Raji (cell line): ENCODE data around the gene SNX27.

ENCODE experiments used
- POLR2A ChIP-seq: IDR thresholded peaks from 2 replicates; pipeline ENCODE4 v1.6.1; 2011; ENCODE audit warnings: low read depth, low read length, control low read depth; ENCODE audit not compliant: insufficient read depth

The SNX27 gene

GRCh38 chr1:151706464-151707415 is 94.9 kb downstream of the SNX27 start:
- TF ChIP-seq POLR2A, result no peak

GRCh38 chr1:151707541-151708065 is 95.8 kb downstream of the SNX27 start:
- no peak for TF ChIP-seq POLR2A

GRCh38 chr1:151708891-151709290 is 97.0 kb downstream of the SNX27 start:
- TF ChIP-seq POLR2A, result no peak

- no peak for TF ChIP-seq POLR2A
These were observed 98.5 kb downstream of the SNX27 start for GRCh38 chr1:151710187-151710840.

GRCh38 chr1:151711044-151711800 is 99.4 kb downstream of the SNX27 start:
- TF ChIP-seq POLR2A, result no peak

GRCh38 chr1:151711951-151712350 is 100.1 kb downstream of the SNX27 start:
- no peak for TF ChIP-seq POLR2A

- TF ChIP-seq POLR2A, result no peak
These were observed 101.2 kb downstream of the SNX27 start for GRCh38 chr1:151713044-151713443.

GRCh38 chr1:151713874-151714273 is 102.0 kb downstream of the SNX27 start:
- TF ChIP-seq POLR2A, result no peak

- TF ChIP-seq POLR2A, result no peak
These were observed 103.2 kb downstream of the SNX27 start for GRCh38 chr1:151714820-151715725.

- TF ChIP-seq POLR2A, result no peak
These were observed 104.0 kb downstream of the SNX27 start for GRCh38 chr1:151715726-151716404.

- no peak for TF ChIP-seq POLR2A
These were observed 104.5 kb downstream of the SNX27 start for GRCh38 chr1:151716405-151716762.

GRCh38 chr1:151716771-151717631 is 105.2 kb downstream of the SNX27 start, which contains the start of gene CELF3:
CELF3 (minus strand) TSS chr1:151716803; CDS start chr1:151716020, 783 bp downstream.
- TF ChIP-seq POLR2A, result no peak

GRCh38 chr1:151718011-151718431 is 106.2 kb downstream of the SNX27 start:
- TF ChIP-seq POLR2A, result no peak
